Parathyroid adenoma (tissue), 2 donors: ENCODE data around the gene STX1B.

ENCODE experiments used
- H2AFZ ChIP-seq: fragments of 300-600 bp; sonication (generic); one replicate; pipeline ENCODE4 v1.7.0; 2017; ENCODE audit warnings: antibody characterized with exemption, mild to moderate bottlenecking
- H3K27ac ChIP-seq: fragments of 300-600 bp; sonication (generic); one replicate; pipeline ENCODE4 v1.7.0; 2017
- H3K27me3 ChIP-seq: fragments of 300-600 bp; sonication (generic); one replicate; pipeline ENCODE4 v1.7.0; 2017; ENCODE audit warnings: low read length; ENCODE audit not compliant: control insufficient read depth, insufficient read depth
- H3K36me3 ChIP-seq: fragments of 300-600 bp; sonication (generic); one replicate; pipeline ENCODE4 v1.7.0; 2017; ENCODE audit warnings: low read length; ENCODE audit not compliant: control insufficient read depth, insufficient read depth
- H3K4me1 ChIP-seq: fragments of 300-600 bp; sonication (generic); one replicate; pipeline ENCODE4 v1.7.0; 2017; ENCODE audit warnings: control low read depth
- H3K4me2 ChIP-seq: fragments of 300-600 bp; sonication (generic); one replicate; pipeline ENCODE4 v1.7.0; 2017; ENCODE audit warnings: low read length
- H3K4me3 ChIP-seq: fragments of 300-600 bp; sonication (generic); one replicate; pipeline ENCODE4 v1.7.0; 2017; ENCODE audit warnings: low read depth, low read length
- H3K79me2 ChIP-seq: fragments of 300-600 bp; sonication (generic); one replicate; pipeline ENCODE4 v1.7.0; 2017; ENCODE audit warnings: control low read depth
- H3K9ac ChIP-seq: fragments of 300-600 bp; sonication (generic); one replicate; pipeline ENCODE4 v1.7.0; 2017; ENCODE audit warnings: mild to moderate bottlenecking
- H3K9me3 ChIP-seq: fragments of 300-600 bp; sonication (generic); one replicate; pipeline ENCODE4 v1.7.0; 2017; ENCODE audit warnings: low read length; ENCODE audit not compliant: control insufficient read depth
- TF ChIP-seq, protein P1 (sequence below): fragments of 300-600 bp; sonication (generic); IDR thresholded peaks from one replicate; pipeline ENCODE4 v1.7.0; 2017; ENCODE audit warnings: antibody characterized with exemption, mild to moderate bottlenecking
- donor health status: primary hyperparathyroidism.

STX1B gene

DNA sequence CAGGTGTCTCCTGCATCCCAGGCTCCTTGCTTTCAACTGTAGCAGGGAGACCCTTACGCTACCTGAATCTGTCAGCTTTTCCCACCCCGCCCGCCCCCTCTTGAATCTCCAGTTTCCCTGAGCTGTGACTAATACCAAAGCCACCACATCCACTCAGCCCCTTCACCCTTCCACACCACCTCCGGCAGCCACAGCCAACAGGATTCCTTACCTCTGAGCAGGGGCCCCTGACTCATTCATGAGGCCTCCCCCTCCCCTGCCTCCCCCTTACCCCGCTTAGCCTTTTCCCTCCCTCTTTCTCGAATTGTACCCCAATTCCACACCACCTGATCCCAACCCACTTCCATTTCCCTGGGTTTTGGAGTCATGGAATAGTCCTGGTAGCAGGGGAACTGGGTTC is 2.3 kb downstream of the STX1B start:
- Histone ChIP-seq H3K27ac (no peak overlapping the region), H3K36me3 (no peaks in the 10 kb centered on the region), H2AFZ (no peak overlapping the region), H3K4me2 (no peak overlapping the region), H3K4me1 (no peaks in the 10 kb centered on the region), H3K79me2 (no peaks in the 10 kb centered on the region), H3K9me3 (no peaks in the 10 kb centered on the region), H3K9ac (no peak overlapping the region), H3K4me3 (no peak overlapping the region), H3K27me3 (no peaks in the 10 kb centered on the region)
- TF ChIP-seq, protein P1, sequence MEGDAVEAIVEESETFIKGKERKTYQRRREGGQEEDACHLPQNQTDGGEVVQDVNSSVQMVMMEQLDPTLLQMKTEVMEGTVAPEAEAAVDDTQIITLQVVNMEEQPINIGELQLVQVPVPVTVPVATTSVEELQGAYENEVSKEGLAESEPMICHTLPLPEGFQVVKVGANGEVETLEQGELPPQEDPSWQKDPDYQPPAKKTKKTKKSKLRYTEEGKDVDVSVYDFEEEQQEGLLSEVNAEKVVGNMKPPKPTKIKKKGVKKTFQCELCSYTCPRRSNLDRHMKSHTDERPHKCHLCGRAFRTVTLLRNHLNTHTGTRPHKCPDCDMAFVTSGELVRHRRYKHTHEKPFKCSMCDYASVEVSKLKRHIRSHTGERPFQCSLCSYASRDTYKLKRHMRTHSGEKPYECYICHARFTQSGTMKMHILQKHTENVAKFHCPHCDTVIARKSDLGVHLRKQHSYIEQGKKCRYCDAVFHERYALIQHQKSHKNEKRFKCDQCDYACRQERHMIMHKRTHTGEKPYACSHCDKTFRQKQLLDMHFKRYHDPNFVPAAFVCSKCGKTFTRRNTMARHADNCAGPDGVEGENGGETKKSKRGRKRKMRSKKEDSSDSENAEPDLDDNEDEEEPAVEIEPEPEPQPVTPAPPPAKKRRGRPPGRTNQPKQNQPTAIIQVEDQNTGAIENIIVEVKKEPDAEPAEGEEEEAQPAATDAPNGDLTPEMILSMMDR: no peak

DNA sequence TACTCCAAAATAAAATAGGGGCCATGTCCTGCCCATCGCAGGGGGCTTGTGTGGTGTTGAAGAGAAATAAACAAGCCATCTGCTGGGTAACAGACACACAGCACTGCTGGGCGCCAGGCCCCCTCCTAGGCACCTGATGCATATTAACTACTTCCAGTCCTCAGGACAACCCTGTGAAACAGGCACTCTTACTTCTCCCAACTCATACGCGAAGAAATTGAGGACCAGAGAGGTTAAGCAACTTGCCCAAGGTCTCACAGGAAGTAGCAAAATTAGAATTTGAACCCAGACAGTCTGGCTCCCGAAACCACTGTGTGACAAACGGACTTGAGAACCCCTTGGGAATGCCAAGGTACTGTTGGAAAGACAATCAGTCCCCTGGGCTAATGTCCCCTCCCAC is 2.8 kb downstream of the STX1B start:
- TF ChIP-seq, protein P1: no peak
- Histone ChIP-seq H3K9me3 (no peaks in the 10 kb centered on the region), H3K79me2 (no peaks in the 10 kb centered on the region), H3K4me3 (no peak overlapping the region), H3K4me2 (no peak overlapping the region), H3K36me3 (no peaks in the 10 kb centered on the region), H3K27ac (no peak overlapping the region), H3K27me3 (no peaks in the 10 kb centered on the region), H3K9ac (no peak overlapping the region), H2AFZ (no peak overlapping the region), H3K4me1 (peaks cover under 1% of the 10 kb centered on the region)

DNA sequence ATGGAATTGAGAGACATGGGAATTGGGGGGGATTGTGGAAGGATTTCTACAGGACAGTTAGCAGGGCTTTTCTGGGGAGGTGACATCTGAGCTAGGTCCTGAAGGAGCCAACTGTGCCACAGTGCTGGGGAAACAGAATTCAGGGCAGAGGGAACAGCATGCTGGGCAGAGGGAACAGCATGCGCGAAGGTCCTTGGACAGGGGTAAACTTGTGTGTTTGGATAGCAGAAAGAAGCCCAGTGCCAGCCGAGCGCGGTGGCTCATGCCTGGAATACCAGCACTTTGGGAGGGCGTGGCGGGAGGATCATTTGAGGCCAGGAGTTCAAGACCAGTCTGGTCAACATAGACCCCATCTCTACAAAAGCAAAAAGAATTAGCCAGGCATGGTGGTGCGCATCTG is 3.8 kb downstream of the STX1B start:
- H3K36me3 ChIP-seq: no peaks in the 10 kb centered on the region
- peaks cover 10% of the 10 kb centered on the region for H3K4me1 ChIP-seq
- no peak overlapping the region for H3K27ac ChIP-seq
- no peaks in the 10 kb centered on the region for H3K9me3 ChIP-seq
- no peak overlapping the region for H3K4me3 ChIP-seq
- no peak overlapping the region for H3K4me2 ChIP-seq
- no peaks in the 10 kb centered on the region for H3K27me3 ChIP-seq
- H3K9ac ChIP-seq: no peak overlapping the region
- H2AFZ ChIP-seq: no peak overlapping the region
- TF ChIP-seq, protein P1: no peak
- H3K79me2 ChIP-seq: no peaks in the 10 kb centered on the region

DNA sequence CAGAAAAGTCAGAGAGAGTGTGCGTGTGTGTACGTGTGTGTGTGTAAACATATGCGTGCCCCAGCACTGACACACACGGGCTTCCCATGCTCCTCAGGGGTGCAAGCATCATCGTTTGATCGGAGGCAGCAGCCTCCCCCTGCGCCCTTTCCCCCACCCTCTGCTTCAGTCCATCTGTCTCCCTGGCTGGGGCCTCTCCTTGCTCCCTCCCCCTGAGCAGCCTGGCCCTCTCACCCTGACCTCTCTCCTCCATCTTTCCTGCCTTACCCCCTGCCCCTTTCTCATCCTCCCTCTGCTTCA is 4.4 kb downstream of the STX1B start:
- Histone ChIP-seq H3K9me3 (no peaks in the 10 kb centered on the region), H3K4me2 (no peak overlapping the region), H2AFZ (no peak overlapping the region), H3K4me1 (peaks cover 12% of the 10 kb centered on the region), H3K79me2 (no peaks in the 10 kb centered on the region), H3K36me3 (no peaks in the 10 kb centered on the region), H3K9ac (no peak overlapping the region), H3K27ac (no peak overlapping the region), H3K4me3 (no peak overlapping the region), H3K27me3 (no peaks in the 10 kb centered on the region)
- TF ChIP-seq, protein P1: no peak

DNA sequence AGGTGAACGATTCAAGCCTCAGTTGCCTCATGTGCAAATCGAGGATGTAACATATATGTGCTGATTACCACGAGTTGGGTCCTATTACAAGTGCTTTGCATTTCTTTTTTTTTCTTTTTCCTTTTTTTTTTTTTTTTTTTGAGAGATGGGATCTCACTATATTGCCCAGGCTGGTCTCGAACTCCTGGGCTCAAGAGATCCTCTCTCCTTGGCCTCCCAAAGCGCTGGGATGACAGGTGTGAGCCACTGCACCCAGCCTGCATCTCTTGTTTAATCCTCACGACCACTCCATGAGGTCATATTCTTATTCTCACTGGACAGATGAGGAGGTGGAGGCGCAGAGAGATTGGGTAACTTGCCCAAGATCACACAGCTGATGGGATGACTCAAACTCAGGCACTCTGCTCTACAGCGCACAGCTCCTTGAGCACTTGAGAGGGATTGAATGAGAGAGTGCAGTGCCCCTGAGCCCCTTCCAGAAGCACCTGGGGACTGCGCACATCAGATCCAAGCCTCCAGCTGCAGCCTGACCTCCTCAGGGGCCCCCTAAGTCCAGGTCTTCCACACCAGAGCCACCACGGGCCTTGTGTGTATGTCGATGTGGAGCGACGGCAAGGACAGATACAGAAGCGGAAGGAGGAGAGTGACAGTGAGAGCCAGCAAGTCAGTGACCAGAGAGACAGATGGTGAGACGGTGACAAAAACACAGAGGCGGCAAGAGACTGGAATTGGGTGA is 4.9 kb downstream of the STX1B start:
- Histone ChIP-seq H3K79me2 (no peaks in the 10 kb centered on the region), H3K27ac (no peak overlapping the region), H3K4me1 (peaks cover 12% of the 10 kb centered on the region), H2AFZ (no peak overlapping the region), H3K9me3 (no peaks in the 10 kb centered on the region), H3K9ac (no peak overlapping the region), H3K4me3 (no peak overlapping the region), H3K4me2 (no peak overlapping the region), H3K36me3 (no peaks in the 10 kb centered on the region), H3K27me3 (no peaks in the 10 kb centered on the region)
- TF ChIP-seq, protein P1: no peak
